HS-27A (cell line): Measurements from ENCODE around the gene NDUFB3.
"Not testable (repeated sequence)": the region's sequence is repeated elsewhere in the genome, so short reads cannot be mapped to it uniquely, and the experiment has no call there.

ENCODE experiments used
- DNase-seq: peaks from one replicate; pipeline ENCODE4 v3.0.0-alpha.2; 2012; ENCODE audit warnings: low read depth, missing footprints

NDUFB3 gene

GRCh38 chr2:201071479-201072200 is at the start of gene NDUFB3, which contains the start of gene HYCC2:
Gene NDUFB3, plus strand, starts transcription at chr2:201072001. Its CDS starts 6,882 bp downstream, at chr2:201078883.
Gene HYCC2, minus strand, starts transcription at chr2:201071671. Its CDS starts 47,662 bp downstream, at chr2:201024009.
- peak; percentile 95 for DNase-seq

GRCh38 chr2:201024518-201024917 is 47.3 kb upstream of the NDUFB3 start:
- DNase-seq = no peak

GRCh38 chr2:201034355-201034754 is 37.4 kb upstream of the NDUFB3 start:
- DNase-seq = not testable (repeated sequence)

- not testable (repeated sequence) for DNase-seq
Measured at GRCh38 chr2:201038361-201038760, 33.4 kb upstream of the NDUFB3 start.

- no peak for DNase-seq
Measured at GRCh38 chr2:201038855-201039254, 32.9 kb upstream of the NDUFB3 start.

- DNase-seq = no peak
Measured at GRCh38 chr2:201040867-201041628, 30.8 kb upstream of the NDUFB3 start.

- DNase-seq = not testable (repeated sequence)
Measured at GRCh38 chr2:201042451-201042850, 29.4 kb upstream of the NDUFB3 start.

- DNase-seq = not testable (repeated sequence)
Measured at GRCh38 chr2:201043050-201043449, 28.8 kb upstream of the NDUFB3 start.

- DNase-seq = no peak
Measured at GRCh38 chr2:201046881-201047280, 24.9 kb upstream of the NDUFB3 start.

- DNase-seq = no peak
Measured at GRCh38 chr2:201049455-201049854, 22.3 kb upstream of the NDUFB3 start.

GRCh38 chr2:201057087-201057521 is 14.7 kb upstream of the NDUFB3 start:
- no peak for DNase-seq

GRCh38 chr2:201057715-201058248 is 14.0 kb upstream of the NDUFB3 start:
- no peak for DNase-seq

- no peak for DNase-seq
Measured at GRCh38 chr2:201058914-201059313, 12.9 kb upstream of the NDUFB3 start.

GRCh38 chr2:201059961-201060755 is 11.6 kb upstream of the NDUFB3 start:
- no peak for DNase-seq

GRCh38 chr2:201063516-201063915 is 8.3 kb upstream of the NDUFB3 start:
- not testable (repeated sequence) for DNase-seq

GRCh38 chr2:201064797-201065329 is 6.9 kb upstream of the NDUFB3 start:
- no peak for DNase-seq

- no peak for DNase-seq
Measured at GRCh38 chr2:201070948-201071478, 788 bp upstream of the NDUFB3 start.

- DNase-seq = no peak
Measured at GRCh38 chr2:201072201-201072530, 365 bp downstream of the NDUFB3 start.

GRCh38 chr2:201073071-201073470 is 1.3 kb downstream of the NDUFB3 start:
- no peak for DNase-seq

GRCh38 chr2:201074996-201075395 is 3.2 kb downstream of the NDUFB3 start:
- no peak for DNase-seq

- DNase-seq = no peak
Measured at GRCh38 chr2:201084863-201085262, 13.1 kb downstream of the NDUFB3 start.

GRCh38 chr2:201090574-201090973 is 18.8 kb downstream of the NDUFB3 start:
- no peak for DNase-seq
